Left colon (tissue), 2 donors: Measurements from ENCODE around the gene GAS5. TPM values are rescaled to one million over a fixed set of nuclear protein-coding genes. Genes with fewer than 3 reads are reported as not detected.

ENCODE experiments used
- ATAC-seq: fragments of 200-7000 bp; cut with Tn5 transposase; one replicate; pipeline ENCODE4 v1.9.1; 2020; ENCODE audit warnings: mild to moderate bottlenecking, moderate library complexity
- DNase-seq, 2 donors: peaks; one replicate each; pipeline ENCODE4 v3.0.0-alpha.2; 2020
- intact Hi-C, 2 donors: fragments of 100-400 bp; cut with DNase I in 1 of 2; cut with micrococcal nuclease in 1 of 2; formaldehyde crosslinking; loops; one replicate each; pipeline versions ENCODE4 v1.11.2 to v1.14.0; 2022; cut with DNase I, micrococcal nuclease
- total RNA-seq, 2 donors: library from RNA; stranded (reverse); fragmentation: NEBNext Ultra II Directional; extraction: Animal tissue kit (Norgen Biotek cat#: 25700); gene quantifications; one replicate each; pipeline ENCODE4 v1.2.1, GENCODE V29; 2021
- donor health status: DM: no; HTN: no; CAD: no.
- donor health status: DM: yes; HTN: yes; CAD: no.

The GAS5 gene
- total RNA-seq, 2 donors from 2014 or later = 241 to 261 TPM

DNA sequence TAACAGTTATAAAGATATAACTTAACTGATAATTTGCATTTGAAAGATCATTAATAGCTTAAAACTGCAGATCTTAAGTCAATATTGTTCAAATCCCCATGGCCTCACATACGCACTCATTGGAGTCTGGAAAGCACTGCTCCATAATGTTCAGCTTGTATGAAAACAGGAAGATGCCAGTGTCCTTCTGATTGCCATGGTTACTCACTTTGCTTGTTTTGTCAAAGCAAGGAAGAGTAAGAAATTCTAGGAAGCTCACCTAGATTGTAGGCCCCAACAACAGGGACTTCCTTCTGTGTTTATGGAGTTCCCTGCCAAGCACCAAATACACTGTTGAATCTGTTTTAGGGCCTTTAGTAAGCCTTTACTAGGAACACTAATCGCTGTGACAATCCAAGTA is 10.9 kb downstream of the GAS5 start:
- DNase-seq (no peak), ATAC-seq (no peak)
- intact Hi-C loops = no loop called here

DNA sequence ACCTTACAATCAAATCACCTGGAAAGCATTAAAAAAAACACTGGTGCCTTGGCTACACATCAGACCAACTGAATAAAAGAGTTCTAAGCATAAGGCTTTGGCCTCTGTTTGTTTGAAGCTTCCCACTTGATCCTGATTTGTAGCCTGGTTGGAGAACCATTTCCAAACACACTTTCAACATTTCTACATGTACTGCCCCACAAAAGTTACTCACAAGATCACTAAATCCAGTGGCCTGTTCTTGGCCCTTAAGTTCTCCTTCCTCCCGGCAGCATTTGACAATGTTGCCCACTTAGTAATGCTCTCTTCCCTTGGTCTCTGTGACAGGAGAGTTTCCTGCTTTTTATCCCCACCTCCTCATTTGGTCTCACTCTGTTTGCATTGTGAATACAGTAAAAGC is 11.8 kb downstream of the GAS5 start:
- intact Hi-C loops = no loop called here
- DNase-seq = no peak
- no peak for ATAC-seq

DNA sequence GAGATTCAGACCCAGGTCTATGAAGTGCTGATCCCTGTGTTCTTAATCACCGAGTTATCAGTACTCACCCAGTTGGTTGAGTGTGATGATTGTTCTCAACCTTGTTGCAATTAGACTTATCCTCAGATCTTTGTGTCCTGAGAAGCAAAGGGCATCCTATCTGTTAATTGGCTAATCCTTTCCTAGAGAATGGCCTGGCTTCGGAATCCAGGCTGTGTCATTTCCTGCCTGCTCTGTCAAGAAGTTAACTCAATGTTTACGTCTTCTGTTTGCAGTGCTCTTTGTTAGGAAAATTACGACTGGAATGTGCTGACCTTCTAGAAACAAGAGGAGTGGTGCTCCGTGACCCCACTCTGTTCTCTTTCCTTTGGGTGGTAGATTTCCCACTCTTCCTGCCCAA is 14.7 kb downstream of the GAS5 start:
- intact Hi-C loops = no loop called here
- DNase-seq = no peak
- no peak for ATAC-seq

DNA sequence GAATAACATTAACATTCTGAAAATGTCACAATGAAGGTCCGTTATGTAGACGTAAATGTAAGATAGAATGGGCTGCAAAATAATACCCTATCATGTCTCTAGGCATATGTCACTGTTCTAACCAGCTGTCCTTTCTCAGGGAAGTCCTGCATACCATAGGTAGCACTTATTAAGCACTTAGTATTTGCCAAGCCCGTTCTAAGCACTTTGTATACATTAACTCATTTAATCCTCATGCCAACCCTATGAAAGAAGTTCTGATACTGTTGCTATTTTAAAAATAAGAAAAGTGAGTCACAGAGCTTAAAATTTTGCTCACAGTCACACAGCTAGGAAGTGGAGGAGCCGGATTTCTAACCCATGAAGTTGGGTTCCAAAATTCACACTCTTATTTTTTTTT is 15.7 kb downstream of the GAS5 start:
- DNase-seq (no peak), ATAC-seq (no peak)
- intact Hi-C loops = no loop called here

DNA sequence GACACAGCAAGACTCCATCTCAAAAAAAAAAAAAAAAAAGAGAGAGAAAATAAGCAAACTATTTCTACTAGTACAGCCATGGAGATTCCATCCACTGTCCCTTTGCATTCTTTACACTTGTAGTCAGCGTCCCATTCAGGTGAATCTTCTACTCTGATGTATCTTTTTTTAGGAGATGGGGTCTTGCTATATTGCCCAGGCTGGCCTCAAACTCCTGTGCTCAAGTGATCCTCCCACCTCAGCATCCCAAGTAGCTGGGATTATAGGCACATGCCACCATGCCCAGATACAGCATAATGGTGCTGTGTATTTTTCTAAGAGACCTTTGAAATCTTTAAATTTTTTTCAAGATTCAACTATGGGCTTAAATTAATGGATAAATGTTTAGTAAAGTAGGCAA is 35.0 kb downstream of the GAS5 start:
- ATAC-seq (no peak), DNase-seq (no peak)
- intact Hi-C loops = no loop called here

DNA sequence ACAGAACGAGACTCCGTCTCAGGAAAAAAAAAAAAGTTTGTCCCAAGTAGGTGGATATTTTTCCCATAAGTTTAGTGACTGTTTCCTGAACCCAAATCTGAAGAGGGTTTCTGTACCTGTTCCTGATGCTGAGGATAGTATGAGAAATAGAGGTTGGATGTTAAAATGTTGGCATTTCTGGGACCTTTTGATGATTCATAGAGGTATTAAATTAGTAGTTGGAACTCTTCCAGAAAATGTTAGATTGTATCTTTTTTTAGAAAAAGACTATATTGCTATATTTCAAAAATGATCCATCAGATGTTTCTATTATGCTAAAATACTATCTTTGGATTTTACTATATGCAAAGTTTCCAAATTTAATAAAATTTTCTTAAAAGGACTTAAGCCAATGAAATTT is 40.2 kb downstream of the GAS5 start:
- DNase-seq (no peak), ATAC-seq (no peak)
- intact Hi-C loops = loop anchor here in 1 of 2 donors (5.0 kb wide), 1 partner anchor 410 kb away; no protein-coding TSS in a partner anchor

DNA sequence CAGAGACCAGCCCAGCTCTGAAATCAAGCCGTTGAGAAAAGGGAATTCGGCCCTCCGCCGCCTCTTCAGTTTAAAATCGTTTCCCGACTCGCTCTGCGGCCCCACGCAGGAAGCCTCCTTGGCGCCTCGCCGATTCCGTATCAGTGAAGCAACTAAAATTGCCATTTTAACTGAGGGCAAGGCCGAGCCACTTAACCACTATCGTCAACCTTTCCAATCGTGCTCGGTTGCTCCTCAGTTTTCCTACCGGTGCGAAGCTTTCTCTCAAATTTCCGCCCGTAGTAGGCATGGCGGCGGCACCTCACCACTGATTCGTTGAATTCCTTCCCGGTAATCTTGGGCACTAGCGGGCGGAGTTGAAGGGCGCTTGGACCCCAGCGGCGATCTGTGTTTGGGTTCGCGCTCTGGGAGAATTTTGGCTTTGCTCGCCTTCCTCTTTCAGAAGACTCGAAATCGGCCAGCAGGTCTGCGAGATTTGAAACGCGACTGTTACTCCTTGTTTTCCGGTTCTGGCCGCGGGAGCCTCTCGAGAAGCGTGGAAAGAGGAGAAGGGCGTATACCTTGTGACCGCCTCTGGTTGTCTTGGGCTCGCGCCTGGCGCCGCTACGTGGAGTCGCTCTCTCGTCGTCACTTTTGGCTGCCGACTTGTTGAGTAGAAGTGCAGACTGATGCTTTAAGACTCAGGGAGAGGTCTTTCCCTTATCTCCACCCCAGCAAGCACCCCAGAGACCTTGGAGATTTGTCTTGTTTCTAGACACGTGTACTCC is 43.3 kb downstream of the GAS5 start, which contains the start of the genes CENPL and DARS2:
Gene CENPL, minus strand, starts transcription at position 569 of the 767 bp plus-strand sequence. CDS start 13,584 bp downstream, outside the sequence.
Gene DARS2, plus strand, starts transcription at position 359 of the 767 bp plus-strand sequence. CDS start 557 bp downstream, outside the sequence.
- intact Hi-C loops = loop anchor here in 1 of 2 donors (5.0 kb wide), 1 partner anchor 407 kb away; no protein-coding TSS in a partner anchor
- DNase-seq (peak; percentile 96 to 97), ATAC-seq (peak; percentile 95)

DNA sequence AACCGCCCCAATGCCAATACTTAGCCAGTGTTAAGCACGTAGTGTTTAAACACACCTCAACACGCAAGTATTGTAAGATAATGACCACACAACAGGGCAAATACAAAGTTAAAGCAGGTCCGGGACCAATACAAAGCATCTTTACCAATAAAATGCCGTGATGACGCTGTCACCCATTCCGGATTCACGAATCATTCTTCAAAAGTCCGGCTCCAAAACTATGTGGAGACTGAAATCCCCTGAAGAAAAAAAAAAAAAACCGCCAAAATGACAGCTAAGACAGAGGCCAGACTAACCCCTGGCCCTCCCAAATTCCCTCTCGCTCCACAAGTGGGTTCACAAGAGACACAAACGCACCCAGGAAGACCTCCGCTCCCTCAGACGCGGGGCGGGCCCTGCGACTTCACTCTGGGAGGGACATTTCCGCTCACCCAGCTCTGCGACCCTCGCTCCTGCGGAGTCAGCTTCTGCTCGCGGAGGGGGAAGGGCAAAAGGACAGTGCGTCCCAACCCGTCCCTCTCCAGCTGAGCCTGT is 43.9 kb downstream of the GAS5 start:
- no peak for DNase-seq
- peak; percentile 16 for ATAC-seq
- intact Hi-C loops = no loop called here

DNA sequence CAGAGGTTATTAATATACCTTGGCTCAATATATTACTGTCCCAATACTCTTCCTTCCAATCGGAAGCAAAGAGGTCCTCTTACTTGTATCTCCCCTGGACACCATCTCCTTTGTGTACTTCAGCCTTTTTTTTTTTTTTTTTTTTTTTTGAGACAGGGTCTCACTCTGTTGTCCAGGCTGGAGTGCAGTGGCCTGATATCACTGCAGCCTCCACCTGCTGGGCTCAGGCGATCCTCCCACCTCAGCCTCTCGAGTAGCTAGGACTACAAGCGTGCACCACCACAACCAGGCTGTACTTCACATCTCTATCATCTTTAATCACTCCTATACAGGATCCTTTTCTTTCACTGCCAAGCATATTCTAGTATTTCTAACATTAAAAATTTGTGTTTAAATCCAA is 46.1 kb downstream of the GAS5 start:
- DNase-seq (no peak), ATAC-seq (no peak)
- intact Hi-C loops = no loop called here

DNA sequence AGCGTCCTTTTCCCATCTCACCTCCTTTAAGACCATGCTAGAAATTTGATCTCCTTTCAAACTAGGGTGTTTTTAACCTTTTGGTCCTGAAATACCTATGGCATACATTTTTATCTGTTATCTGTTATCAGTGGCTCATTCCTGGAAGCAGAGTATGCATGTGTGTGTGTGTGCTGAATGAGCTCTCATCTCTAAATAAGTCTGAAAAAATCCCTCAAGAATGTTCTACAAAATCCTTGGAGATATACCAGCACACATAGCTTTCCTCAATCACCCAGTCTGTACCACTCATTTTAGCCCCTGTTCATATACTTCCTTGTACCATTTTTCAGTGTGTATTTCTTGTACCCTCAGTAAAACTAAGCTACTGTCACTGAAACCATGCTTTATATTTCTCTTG is 49.3 kb downstream of the GAS5 start:
- intact Hi-C loops = no loop called here
- DNase-seq (no peak), ATAC-seq (no peak)

Other genes with a start within 250 kb of the GAS5 start
- gene TEX50, start 232.7 kb downstream of the GAS5 start, total RNA-seq = not detected
- gene ANKRD45, start 198.1 kb downstream of the GAS5 start, total RNA-seq = 1 to 10 TPM; 1.3 to 1.7 TPM
- 10 to 100 TPM; 23.3 to 25.1 TPM for gene KLHL20, start 153.0 kb downstream of the GAS5 start, total RNA-seq
- gene DARS2, start 43.3 kb downstream of the GAS5 start, total RNA-seq = 10 to 100 TPM; 24.3 to 27.4 TPM
- gene CENPL, start 43.1 kb downstream of the GAS5 start, total RNA-seq = 1 to 10 TPM; 3.2 to 6.8 TPM
- 1 to 10 TPM; 7.1 to 8.4 TPM for gene ZBTB37, start 391 bp upstream of the GAS5 start, total RNA-seq
- gene SERPINC1, start 49.3 kb upstream of the GAS5 start, total RNA-seq = under 1 TPM in 1 of 2 donors, not detected in 1; 0.49 TPM
- 10 to 100 TPM; 34.9 to 37.8 TPM for gene RC3H1, start 154.4 kb upstream of the GAS5 start, total RNA-seq